ENCODE data around the gene OR51A7. TPM values are rescaled to one million over a fixed set of nuclear protein-coding genes. Genes with fewer than 3 reads are reported as not detected.

OR51A7 gene
- polyA plus RNA-seq, 1 donor (not counting 4 experiments of a cell fraction or from before 2014, with no cell fraction given): not detected

DNA sequence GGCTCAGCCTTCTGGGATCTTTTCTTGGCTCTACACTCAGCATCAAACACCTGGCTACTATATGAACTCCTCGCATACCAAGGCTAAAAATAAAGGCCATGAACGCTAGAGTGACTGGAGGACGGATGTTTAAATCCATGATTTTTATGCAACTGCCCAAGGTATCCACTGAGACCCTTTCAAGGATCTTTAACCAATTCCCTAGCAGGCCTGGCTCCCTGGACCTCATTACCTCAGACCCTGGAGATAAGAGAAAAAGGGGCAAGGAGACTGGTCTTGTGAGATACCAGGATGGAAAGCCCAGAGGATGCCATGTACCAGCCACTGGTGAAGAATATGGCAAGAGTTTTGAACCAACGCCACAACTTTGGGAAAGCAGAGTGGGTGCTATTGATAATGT is 15.7 kb downstream of the OR51A7 start, which contains the start of gene OR51G2:
Gene OR51G2, minus strand, starts transcription at position 101 of the 400 bp plus-strand sequence. CDS start 3,687 bp downstream, outside the sequence.
- Histone ChIP-seq H3K9me1 (ENCODE audit: control insufficient read depth, extremely low read depth, insufficient read depth, low read length) (no peaks in the 10 kb centered on the region), H4K20me1 (ENCODE audit: control insufficient read depth, extremely low read depth, insufficient read depth, low read length) (no peaks in the 10 kb centered on the region), H3K4me1 (ENCODE audit: control insufficient read depth, extremely low read depth, insufficient read depth, low read length) (no peaks in the 10 kb centered on the region), H3K27me3 (ENCODE audit: control insufficient read depth, extremely low read depth, insufficient read depth, low read length) (no peaks in the 10 kb centered on the region), H3K9ac (ENCODE audit: control insufficient read depth, extremely low read depth, insufficient read depth, low read length) (no peak within 1 kb of the TSS), H3K79me2 (ENCODE audit: control insufficient read depth, insufficient read depth, low read length) (no peaks in the 10 kb centered on the region), H3K4me2 (ENCODE audit: control insufficient read depth, extremely low read depth, insufficient read depth, low read depth, low read length) (no peak within 1 kb of the TSS), H3K4me3 (ENCODE audit: control insufficient read depth in 2 of 3, extremely low read depth in 1 of 3, insufficient read depth in 2 of 3, low read depth in 1 of 3, low read length in 3 of 3) (no peak within 1 kb of the TSS), H3K27ac (ENCODE audit: control insufficient read depth, insufficient read depth, low read length) (no peak within 1 kb of the TSS), H3K9me3 (ENCODE audit: control insufficient read depth, low read depth, low read length) (no peaks in the 10 kb centered on the region), H2AFZ (ENCODE audit: control insufficient read depth, low read length) (no peak within 1 kb of the TSS), H3K36me3 (ENCODE audit: control insufficient read depth in 2 of 2, extremely low read depth in 1 of 2, insufficient read depth in 2 of 2, low read length in 2 of 2) (no peaks in the 10 kb centered on the region)
- TF ChIP-seq EZH2 (IDR thresholded peaks at IDR 0.05; ENCODE audit: low read length): no peak
- TF ChIP-seq, protein P1, sequence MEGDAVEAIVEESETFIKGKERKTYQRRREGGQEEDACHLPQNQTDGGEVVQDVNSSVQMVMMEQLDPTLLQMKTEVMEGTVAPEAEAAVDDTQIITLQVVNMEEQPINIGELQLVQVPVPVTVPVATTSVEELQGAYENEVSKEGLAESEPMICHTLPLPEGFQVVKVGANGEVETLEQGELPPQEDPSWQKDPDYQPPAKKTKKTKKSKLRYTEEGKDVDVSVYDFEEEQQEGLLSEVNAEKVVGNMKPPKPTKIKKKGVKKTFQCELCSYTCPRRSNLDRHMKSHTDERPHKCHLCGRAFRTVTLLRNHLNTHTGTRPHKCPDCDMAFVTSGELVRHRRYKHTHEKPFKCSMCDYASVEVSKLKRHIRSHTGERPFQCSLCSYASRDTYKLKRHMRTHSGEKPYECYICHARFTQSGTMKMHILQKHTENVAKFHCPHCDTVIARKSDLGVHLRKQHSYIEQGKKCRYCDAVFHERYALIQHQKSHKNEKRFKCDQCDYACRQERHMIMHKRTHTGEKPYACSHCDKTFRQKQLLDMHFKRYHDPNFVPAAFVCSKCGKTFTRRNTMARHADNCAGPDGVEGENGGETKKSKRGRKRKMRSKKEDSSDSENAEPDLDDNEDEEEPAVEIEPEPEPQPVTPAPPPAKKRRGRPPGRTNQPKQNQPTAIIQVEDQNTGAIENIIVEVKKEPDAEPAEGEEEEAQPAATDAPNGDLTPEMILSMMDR (optimal IDR thresholded peaks at IDR 0.05 in 1 of 3, IDR thresholded peaks at IDR 0.05 in 1 of 3, conservative IDR thresholded peaks at IDR 0.05 in 1 of 3; ENCODE audit: extremely low read depth in 1 of 3, insufficient read depth in 2 of 3, low read length in 3 of 3): no peak
- dilution Hi-C loops (cut with MboI; ENCODE audit: extremely low pct_ligation_motif_present, low sequenced_read_pairs): no loop called here
- no peak for DNase-seq (ENCODE audit: low read depth, low spot score)
- FAIRE-seq: no peak

DNA sequence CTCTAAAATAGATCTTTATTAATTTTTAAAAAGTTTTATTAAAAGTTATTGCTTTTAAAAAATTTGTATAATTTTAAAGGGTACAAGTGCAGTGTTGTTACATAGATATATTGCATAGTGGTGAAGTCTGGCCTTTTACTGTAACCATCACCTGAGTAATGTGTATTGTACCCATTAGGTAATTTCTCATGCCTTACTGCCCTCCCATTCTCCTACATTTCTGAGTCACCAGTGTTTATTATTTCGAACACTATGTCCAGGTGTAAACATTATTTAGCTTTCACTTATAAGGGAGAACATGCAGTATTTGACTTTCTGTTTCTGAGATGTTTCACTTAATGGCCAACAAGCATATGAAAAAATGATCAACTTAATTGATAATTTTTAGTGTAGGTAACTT is 18.2 kb downstream of the OR51A7 start:
- no peaks in the 10 kb centered on the region for H3K9me1 ChIP-seq (ENCODE audit: control insufficient read depth, extremely low read depth, insufficient read depth, low read length)
- H3K9ac ChIP-seq (ENCODE audit: control insufficient read depth, extremely low read depth, insufficient read depth, low read length): no peak overlapping the region
- H3K4me3 ChIP-seq (ENCODE audit: control insufficient read depth in 2 of 3, extremely low read depth in 1 of 3, insufficient read depth in 2 of 3, low read depth in 1 of 3, low read length in 3 of 3): no peak overlapping the region
- FAIRE-seq (no peak), DNase-seq (ENCODE audit: low read depth, low spot score) (no peak)
- H3K27ac ChIP-seq (ENCODE audit: control insufficient read depth, insufficient read depth, low read length): no peak overlapping the region
- H3K36me3 ChIP-seq (ENCODE audit: control insufficient read depth in 2 of 2, extremely low read depth in 1 of 2, insufficient read depth in 2 of 2, low read length in 2 of 2): no peaks in the 10 kb centered on the region
- TF ChIP-seq EZH2 (IDR thresholded peaks at IDR 0.05; ENCODE audit: low read length): no peak
- TF ChIP-seq, protein P1 (optimal IDR thresholded peaks at IDR 0.05 in 1 of 3, IDR thresholded peaks at IDR 0.05 in 1 of 3, conservative IDR thresholded peaks at IDR 0.05 in 1 of 3; ENCODE audit: extremely low read depth in 1 of 3, insufficient read depth in 2 of 3, low read length in 3 of 3): no peak
- H2AFZ ChIP-seq (ENCODE audit: control insufficient read depth, low read length): no peak overlapping the region
- no peaks in the 10 kb centered on the region for H3K79me2 ChIP-seq (ENCODE audit: control insufficient read depth, insufficient read depth, low read length)
- H3K27me3 ChIP-seq (ENCODE audit: control insufficient read depth, extremely low read depth, insufficient read depth, low read length): no peaks in the 10 kb centered on the region
- no peaks in the 10 kb centered on the region for H3K9me3 ChIP-seq (ENCODE audit: control insufficient read depth, low read depth, low read length)
- no peaks in the 10 kb centered on the region for H3K4me1 ChIP-seq (ENCODE audit: control insufficient read depth, extremely low read depth, insufficient read depth, low read length)
- no peak overlapping the region for H3K4me2 ChIP-seq (ENCODE audit: control insufficient read depth, extremely low read depth, insufficient read depth, low read depth, low read length)
- H4K20me1 ChIP-seq (ENCODE audit: control insufficient read depth, extremely low read depth, insufficient read depth, low read length): no peaks in the 10 kb centered on the region
- dilution Hi-C loops (cut with MboI; ENCODE audit: extremely low pct_ligation_motif_present, low sequenced_read_pairs): no loop called here
